ENCODE data around the gene CYBB.

The CYBB gene

DNA sequence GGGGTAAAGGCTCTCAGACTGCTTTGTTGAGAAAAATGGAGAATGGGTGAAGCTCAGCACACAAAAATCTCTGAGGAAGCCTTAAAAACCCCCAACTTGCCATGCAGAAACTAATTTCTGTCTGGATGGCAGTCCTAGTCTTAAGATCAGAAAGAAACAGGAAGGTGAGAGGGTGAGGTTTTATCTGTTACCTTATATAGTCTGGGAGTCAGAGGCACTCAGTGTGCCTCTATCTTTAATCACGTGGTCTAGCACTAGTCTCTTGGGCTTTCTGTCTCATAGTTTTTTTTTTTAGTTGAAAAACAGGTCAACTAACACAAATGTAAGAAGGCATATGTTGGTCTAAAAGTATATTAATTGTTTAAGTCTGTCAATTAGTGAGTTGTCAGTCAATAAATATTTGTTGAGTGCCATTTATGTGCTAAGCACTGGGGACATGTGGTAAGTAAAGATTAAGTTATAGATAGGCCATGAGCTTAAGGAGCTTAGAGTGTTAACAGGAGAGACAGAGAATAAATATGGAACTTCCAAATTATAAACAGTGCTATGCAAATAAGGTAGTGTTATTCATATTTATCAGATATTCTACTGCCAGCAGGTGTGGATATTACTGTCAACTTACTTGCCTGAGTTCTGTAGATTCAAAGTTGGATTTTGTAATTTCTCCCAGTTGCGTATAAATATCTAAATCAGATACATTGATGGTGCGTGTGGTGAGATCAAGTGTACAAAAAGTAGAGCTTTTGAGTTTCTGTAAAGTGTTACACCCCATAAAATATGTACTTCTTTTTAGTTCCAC is 7.0 kb downstream of the CYBB start:
- no peak for DNase-seq (ENCODE audit: low read depth in 2 of 2)

DNA sequence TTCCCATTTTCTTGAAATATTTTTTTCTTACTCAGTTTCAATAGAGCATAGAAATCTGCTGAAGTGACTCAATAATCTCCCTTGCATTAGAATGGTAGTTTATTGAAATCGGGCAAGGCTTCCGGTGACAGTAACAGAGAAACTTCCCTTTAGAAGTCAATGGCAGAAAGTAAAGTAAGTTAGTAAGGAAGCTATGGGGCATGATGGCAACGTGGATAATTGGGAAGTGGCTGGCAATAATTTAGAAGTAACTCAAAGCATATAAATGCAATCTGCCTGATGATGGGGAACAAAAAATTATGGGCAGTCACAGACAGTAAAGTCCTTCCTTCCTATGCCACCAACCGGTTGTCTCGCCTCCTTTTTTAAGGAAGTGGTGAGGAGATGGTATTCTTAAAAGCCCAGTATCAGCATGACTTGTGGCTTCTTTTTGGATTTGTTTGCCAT is 7.6 kb downstream of the CYBB start:
- DNase-seq (ENCODE audit: low read depth in 2 of 2) = no peak

DNA sequence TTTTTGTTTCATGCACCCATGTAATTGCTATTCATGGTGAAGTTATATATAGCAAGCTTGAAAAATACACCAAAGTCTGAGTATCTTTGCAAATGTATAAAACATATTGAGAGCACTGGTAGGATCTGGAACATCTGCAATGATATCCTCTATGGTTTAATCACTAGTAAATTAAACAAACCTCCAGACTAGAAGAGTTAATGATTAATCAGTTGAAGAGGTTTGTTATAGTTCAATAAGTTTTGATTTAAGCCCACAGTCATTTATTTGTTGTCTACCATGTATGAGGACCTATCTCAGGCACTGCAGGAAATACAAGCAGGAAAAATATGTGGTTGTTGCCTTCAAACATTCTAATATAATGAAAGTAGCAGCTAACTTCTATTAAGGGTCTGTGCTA is 16.5 kb downstream of the CYBB start:
- no peak for DNase-seq (ENCODE audit: low read depth in 2 of 2)

DNA sequence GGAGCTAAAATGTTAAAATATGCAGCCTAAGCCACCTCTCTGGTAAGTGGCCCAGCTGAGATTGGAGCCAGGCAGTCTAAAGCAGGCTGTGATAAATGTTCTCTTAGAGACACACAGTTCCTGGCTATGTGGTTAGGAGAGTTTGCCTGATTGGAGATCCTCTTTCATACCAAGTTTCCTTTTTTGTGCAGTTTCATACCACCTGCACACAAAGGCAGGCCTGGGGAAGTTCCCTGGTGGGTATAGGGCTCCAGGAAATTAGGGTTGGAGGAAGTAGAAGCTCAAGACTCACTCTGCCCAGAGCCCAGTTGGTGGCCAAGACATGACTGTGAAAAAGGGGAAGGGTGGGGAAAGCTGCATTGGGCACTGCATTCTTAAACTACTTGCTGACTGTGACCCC is 16.9 kb downstream of the CYBB start:
- DNase-seq (ENCODE audit: low read depth in 2 of 2) = no peak

DNA sequence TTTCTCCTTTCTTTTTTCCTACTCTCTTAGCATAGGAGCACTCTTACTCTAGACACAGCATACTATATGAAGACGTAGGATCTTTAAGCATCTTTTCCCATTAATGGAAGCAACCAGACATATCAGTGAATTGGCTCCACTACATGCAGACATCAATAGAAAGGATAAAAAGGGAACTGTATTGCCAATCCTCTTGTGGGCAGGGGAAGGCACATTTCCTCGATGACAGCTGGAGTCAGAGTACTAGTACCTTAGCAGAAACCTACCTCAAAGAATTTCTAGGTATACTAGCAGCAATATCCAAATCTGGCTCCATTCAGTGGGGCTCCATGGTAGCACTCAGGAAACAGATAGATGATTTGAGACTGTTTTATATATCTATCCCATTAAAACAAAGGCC is 20.1 kb downstream of the CYBB start:
- no peak for DNase-seq (ENCODE audit: low read depth in 2 of 2)

DNA sequence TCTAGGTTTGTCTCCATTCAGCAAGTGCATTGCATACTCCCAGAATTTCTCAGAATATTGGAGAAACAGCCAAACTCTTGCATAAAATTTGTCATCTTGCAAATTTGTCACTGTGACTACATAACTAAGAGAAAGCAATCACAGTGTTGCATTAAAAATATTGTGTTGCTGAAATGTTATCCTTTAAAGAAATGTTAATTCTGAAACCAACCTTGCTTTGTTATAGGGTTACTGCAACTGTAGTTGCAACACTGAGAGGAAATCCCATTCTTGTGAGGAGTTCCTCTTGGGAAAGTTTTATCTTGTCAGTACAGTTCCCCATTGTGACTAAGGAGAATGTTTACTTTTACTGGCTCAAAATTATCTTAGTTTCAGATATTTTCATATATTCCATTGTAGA is 20.9 kb downstream of the CYBB start:
- no peak for DNase-seq (ENCODE audit: low read depth in 2 of 2)

DNA sequence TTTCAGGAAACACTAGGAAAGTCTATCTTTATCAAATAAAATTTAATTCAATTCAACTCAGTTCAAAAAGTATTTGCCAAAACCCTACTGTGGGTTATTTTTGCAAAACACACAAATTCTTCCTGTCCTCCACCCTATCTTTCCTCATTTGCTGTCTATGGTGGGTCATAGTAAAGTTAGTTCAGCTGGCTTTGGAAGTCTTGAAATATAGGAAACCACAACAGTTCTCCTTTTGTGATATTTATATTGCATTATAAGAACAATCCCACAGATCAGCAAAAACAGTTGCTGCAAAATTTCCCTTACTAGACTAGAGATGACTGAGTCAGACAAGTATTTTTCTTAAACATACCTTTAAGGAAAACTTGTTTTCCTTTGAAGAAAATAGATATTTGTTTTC is 22.2 kb downstream of the CYBB start:
- DNase-seq (ENCODE audit: low read depth in 2 of 2) = no peak

DNA sequence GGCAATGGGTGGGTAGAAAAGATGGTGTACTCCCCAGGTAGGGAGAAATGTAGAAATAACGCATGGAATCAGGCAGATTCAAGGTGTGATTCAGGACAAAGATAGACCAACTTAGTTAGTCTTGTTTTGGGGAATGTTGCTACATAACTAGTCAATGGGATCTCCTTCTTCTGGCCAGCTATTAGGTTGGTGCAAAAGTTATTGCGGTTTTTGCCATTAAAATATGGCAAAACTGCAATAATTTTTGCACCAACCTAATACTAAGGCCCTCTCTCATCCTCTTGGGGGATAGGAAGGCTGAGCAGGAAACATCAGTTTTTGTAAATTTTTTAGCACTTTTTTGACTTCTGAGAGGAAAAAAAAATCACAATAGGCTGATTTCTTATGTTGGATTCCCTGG is 23.2 kb downstream of the CYBB start:
- DNase-seq (ENCODE audit: low read depth in 2 of 2) = no peak

DNA sequence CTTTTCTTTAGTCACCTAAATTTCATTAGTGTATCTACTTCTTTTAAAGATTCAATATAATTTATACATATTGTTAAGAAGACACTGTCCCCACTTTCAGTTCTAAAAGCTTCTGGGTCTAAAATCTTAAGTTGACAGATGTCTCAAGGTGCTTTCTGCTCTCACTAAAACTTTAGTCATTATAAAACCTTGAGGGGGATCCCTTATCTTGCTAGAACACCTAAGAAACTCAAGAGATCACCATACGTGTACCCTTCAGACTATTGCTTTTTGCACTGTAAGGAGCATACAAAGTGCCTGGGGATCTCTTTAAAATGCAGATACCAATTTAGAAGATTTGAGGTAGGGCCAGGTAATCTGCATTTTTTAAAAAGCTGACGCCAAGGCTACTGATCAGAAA is 30.1 kb downstream of the CYBB start:
- no peak for DNase-seq (ENCODE audit: low read depth in 2 of 2)

DNA sequence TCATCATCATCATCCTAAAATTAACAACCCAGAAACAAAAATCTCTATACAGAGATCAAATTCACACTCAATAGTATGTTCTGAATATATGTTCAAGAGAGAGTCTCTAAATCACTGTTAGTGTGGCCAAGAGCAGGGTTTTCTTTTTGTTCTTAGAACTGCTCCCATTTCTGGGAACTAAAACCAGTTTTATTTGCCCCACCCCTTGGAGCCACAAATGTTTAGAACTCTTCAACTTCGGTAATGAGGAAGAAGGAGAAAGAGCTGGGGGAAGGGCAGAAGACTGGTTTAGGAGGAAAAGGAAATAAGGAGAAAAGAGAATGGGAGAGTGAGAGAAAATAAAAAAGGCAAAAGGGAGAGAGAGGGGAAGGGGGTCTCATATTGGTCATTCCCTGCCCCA is 32.3 kb downstream of the CYBB start:
- no peak for DNase-seq (ENCODE audit: low read depth in 2 of 2)

DNA sequence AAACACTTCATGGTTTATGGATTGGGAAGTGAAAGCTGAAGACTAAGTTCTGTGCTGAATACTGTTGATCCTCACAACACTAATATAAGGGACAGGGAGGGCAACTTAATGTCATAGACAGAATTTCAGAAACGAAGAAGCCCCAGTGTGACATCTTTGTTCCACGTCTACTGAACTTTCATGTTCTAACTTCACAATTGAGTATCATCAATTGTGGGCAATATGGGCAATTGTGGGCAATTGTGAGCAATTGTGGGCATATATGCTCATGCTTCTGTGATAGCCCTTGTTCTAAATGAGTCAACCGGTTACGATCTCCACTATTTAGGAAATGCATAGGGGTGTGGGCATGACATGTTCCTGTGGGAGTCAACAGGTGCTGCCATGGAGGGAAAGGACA is 33.7 kb downstream of the CYBB start:
- DNase-seq (ENCODE audit: low read depth in 2 of 2) = no peak

DNA sequence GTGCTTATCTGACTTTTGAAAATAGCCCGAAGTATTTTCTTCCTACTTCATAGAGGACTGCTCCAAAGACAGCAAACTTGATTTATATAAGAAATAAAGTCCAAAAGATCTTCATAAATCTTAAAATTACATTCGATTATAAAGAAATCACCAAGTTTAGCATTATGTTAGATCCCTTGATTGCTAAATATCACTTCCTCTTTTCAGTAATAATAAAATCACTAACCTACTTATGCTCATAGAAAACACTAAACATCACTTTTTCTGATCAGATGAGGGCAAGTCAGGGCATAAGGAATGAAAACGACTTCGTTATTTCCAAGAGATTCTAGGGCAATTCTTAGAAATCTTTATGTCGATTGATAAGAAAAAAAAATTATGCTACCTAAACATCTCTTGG is 35.5 kb downstream of the CYBB start:
- DNase-seq (ENCODE audit: low read depth in 2 of 2) = no peak

DNA sequence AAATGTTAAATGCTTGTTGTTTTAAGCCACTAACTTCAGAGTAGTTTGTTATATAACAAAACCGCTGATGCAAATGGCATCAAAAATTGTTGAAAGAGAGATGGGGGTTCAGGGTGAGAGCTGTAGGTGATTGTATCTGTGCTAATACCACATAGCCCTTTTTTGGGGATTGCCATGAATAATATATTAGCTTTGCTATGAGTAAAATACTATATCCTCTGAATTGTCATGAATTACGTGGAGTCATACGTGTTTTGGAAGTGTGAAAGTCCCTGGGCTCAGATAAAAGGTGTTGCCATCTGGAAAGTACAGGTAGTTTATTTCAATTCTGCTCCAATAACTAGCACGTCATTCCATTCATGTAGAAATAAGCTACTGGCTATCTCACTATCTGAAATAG is 36.9 kb downstream of the CYBB start:
- no peak for DNase-seq (ENCODE audit: low read depth in 2 of 2)

DNA sequence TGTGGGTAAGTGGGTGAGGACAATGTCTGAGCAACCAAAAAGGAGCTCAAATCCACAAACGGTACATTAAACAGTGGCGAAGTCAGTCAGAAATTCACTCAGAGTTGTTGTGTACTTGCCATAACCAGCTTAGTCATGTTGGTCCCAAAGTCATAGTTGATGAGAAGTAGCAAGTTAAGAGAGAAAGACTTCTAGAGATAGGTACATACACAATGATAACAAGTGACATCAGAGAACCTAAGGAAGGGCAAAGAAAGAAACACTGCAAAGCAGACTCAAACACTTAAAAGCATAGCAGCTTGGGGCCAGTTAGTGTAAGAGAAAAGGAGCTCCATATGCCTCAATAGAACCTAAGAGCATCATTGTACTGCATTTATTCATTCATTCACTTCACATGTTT is 37.3 kb downstream of the CYBB start:
- no peak for DNase-seq (ENCODE audit: low read depth in 2 of 2)

DNA sequence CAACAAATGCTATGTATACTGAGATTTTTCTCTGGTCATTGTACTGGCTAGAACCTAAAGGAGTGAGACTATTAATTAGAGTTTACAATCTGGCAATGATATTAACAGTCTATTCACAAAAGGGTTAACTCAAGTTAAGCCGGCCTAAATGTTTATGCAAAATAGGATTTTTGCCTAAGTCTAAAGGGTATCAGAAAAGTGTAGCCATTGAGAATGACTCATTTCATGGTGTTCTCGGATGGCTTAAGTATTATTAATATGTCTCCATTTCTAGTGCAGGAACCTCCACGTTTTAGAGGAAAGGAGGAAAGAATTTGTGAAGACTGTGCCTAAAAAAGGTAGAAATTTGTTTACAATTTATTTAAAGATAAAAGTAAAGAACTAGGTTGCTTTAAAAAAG is 37.7 kb downstream of the CYBB start:
- DNase-seq (ENCODE audit: low read depth in 2 of 2) = no peak

DNA sequence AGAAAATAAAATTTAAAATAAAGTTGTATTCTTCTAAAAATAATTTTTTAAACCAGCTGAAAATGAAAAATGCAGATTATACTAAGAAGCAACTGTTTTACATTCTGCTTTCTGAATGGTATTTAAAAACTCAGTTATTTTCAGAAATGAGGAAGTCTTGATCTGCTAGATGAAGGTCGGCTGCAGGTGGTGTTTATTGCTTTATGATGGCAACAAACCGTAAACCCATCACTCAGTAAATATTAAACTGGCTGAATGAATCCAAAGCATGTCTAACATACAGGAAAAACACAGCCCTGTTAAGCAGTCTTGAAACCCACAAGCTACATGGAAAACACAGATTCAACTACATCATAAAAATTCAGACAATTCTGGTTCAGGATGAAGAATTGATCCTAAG is 38.2 kb downstream of the CYBB start:
- DNase-seq (ENCODE audit: low read depth in 2 of 2) = no peak

DNA sequence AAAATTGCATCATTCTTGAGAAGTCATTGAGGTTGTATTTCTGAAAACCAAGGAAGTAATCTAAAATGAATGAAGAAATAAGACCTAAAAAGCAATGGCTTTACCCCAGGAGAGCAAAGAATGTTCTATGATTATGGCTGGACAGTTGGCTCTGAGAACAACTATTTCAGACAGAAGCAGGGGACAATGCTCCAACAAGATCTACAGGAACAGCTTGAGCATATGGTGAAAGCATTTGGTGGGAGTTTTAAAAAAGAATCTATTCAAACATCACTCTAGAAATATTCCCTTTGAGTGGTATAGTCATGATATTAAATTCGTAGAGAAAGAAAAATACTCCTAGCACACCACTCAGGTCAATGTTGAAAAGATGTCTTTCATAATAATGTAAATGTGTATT is 40.8 kb downstream of the CYBB start:
- no peak for DNase-seq (ENCODE audit: low read depth in 2 of 2)

DNA sequence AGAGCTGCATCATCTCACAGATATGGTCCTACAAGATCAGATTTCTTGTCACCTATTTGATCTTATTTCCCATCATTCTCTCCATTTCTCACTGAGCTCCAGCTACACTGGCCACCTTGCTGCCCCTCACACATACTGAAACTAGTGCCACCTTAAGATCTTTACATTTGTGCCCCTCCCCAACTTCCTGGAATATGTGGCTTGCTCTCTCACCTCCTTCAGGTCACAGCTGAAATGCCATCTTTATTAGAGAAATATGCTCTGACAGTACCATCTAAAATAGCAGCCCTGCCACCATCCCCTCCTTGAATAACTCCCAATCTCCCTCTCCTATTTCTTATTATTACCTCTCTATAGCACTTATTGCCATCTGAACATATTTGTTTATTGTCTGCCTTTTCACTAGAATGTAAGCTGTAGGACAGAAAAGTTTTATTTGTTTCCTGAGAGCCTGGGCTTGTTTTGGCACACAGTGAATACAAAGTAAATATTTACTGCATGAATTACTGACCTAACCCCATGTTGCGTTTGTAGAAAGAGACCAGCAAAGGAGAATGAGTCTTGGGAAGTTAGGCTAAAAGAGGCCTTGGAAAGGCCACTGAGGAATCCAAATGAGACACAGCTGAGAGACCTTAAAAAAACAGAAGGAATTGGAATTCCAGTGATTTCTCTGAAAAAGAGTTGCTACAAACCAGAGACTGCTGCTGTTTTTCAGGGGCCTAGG is 44.8 kb downstream of the CYBB start:
- no peak for DNase-seq (ENCODE audit: low read depth in 2 of 2)

DNA sequence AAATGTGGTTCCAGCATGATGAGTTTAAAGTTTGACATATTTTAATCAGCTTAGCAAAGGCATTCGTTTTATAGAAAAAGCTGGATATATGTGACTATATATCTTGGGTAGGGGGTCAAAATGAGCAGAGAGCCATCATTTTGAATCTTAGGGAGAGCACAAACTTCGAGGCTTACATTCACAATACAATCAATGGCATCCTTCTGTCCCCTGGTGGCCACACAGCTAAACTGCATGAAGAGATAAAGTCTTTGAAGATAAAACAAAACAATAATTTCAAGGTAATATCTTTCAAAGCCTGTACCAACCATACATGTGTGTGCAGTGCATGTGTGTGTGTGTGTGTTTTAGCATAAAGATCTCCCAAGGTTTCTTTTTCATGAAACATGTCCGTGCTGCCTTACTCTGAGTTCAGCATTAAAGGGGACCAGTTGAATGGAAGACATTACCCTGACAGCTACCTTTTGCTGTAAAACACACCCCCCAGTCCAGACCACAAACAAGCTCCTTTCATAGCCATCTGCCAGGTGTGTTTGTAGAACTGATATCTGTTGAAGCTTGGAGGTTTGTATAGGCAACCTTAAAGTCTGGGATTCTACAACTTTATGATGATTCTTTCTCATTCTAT is 45.5 kb downstream of the CYBB start:
- DNase-seq (ENCODE audit: low read depth in 2 of 2) = peak; percentile 7 to 16

DNA sequence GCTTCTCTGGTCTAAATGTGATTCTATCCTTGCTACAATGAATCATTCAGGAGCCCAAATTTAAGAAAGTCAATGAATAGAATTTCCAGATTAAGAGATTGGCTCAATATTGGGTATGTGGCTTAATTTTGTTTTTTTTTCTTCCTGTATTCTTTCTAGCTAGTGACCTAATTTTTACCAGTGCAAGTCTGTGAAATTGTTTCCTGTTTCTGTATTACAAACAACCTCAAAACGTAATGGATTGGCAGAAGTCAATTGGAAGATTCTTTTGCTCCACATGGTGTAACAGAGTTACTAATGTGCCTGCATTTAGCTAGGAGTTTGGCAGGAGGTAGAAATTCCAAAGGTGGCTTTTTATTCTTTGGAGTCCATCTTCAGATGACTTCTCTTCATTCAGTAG is 49.9 kb downstream of the CYBB start:
- DNase-seq (ENCODE audit: low read depth in 2 of 2) = no peak

DNA sequence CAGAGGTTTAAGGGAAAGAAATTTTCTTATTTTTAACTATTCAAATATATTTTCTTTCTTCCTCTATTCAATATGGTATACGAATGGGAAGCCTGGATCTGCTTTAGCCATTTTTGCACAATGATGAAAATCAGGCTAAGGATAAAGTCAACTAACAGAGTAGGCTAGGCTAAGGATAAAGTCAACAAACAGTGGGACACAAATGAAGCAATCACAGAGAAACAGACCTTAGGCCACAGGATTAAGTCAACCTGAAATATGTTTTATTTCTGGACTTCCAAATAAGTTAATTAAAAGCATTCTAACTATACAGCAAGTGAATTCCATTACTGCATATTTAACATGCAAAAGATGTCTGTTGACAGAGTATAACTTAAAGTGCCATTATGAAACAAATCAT is 50.5 kb downstream of the CYBB start:
- DNase-seq (ENCODE audit: low read depth in 2 of 2) = no peak

DNA sequence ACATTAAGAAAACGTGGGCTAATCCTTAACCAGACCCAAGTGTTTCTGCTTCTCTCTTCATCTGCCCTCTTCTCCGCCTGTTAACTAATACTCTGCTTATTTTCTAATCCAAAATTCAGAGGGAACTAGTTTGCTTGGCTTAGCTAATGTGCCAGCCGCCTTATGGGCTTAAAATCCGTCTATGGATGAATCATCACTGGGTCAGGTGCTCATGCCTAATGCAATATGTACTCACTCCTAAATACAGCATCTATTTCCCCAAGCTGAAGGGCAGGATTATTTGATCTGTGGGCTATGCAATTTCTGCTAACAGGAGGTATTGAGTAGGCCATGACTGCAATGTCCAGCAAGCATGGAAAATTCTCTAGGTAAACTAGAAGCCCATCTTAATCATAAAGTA is 55.1 kb downstream of the CYBB start:
- no peak for DNase-seq (ENCODE audit: low read depth in 2 of 2)

DNA sequence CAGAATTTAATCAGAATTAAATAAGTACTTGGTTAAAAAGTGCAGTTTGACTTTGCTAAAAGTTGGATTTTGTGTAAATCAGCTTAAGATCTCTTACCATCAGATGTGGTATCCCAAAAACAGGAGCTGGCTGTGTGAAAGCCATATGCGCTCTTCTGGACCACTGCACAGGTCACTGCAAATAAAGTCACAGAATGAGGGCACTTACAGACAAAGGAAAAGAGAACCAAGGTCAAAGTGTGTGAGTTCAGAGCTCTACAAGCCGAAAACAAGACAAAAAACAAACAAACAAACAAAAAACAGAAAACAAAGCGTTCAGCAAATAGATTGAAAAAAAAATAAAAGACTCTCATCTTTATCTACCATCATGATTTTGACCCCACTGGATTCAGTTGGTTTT is 61.1 kb downstream of the CYBB start:
- no peak for DNase-seq (ENCODE audit: low read depth in 2 of 2)

Data from stimulated activated CD4-positive, alpha-beta T cell treated with anti-CD3 and anti-CD28 coated beads, Interleukin-4, amount 100 ng/mL, for 48 hours (primary cell).